B cell (primary cell): ENCODE results near the gene FNDC10.

Experiments
- EZH2 ChIP-seq: IDR thresholded peaks from 2 replicates; pipeline ENCODE4 v1.6.1; 2012; ENCODE audit warnings: borderline replicate concordance, low read depth, mild to moderate bottlenecking, moderate library complexity, low read length; ENCODE audit not compliant: insufficient read depth, poor library complexity, severe bottlenecking
- TF ChIP-seq, protein P1 (sequence below): fragments of 200-600 bp; IDR thresholded peaks from one replicate; pipeline ENCODE4 v1.8.0; 2022; ENCODE audit warnings: antibody characterized with exemption, mild to moderate bottlenecking

DNA sequence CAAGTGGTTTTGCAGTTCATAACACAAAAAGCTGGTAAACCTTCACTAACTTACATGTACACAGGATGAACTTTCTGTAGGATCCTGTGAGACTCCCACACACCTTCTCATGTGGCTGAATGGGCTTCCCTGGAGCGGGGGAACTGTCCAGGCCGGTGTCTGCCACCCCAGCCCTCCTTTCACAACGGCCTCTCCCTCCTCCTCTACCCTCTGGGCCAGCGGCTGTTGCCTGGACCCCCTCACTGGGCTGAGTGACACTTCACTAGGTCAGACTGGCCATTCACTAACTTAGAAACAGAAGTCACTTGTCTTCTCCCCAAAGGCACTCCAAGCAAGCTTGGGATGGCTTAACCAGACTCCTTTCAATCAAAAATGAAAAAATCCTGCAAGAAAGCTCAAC lies 41.3 kb downstream of the FNDC10 start:
- no peak for TF ChIP-seq EZH2
- TF ChIP-seq, protein P1, sequence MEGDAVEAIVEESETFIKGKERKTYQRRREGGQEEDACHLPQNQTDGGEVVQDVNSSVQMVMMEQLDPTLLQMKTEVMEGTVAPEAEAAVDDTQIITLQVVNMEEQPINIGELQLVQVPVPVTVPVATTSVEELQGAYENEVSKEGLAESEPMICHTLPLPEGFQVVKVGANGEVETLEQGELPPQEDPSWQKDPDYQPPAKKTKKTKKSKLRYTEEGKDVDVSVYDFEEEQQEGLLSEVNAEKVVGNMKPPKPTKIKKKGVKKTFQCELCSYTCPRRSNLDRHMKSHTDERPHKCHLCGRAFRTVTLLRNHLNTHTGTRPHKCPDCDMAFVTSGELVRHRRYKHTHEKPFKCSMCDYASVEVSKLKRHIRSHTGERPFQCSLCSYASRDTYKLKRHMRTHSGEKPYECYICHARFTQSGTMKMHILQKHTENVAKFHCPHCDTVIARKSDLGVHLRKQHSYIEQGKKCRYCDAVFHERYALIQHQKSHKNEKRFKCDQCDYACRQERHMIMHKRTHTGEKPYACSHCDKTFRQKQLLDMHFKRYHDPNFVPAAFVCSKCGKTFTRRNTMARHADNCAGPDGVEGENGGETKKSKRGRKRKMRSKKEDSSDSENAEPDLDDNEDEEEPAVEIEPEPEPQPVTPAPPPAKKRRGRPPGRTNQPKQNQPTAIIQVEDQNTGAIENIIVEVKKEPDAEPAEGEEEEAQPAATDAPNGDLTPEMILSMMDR, result no peak
